Endothelial cell of umbilical vein (primary cell): ENCODE measurements around the gene PRKCB. TPM values are rescaled to one million over a fixed set of nuclear protein-coding genes. Genes with fewer than 3 reads are reported as not detected.

Source experiments
- BruUV-seq: library from RNA; stranded (reverse); fragments of 400-500 nt; replicated peaks from 2 replicates; lab custom pipeline; 2021; lab: Mats Ljungman, UMichigan
- CTCF ChIA-PET: fragments of 300-600, 350-600 bp; sonication (Branson Sonifier 250); formaldehyde crosslinking; loops from one replicate; lab custom pipeline; 2021; ENCODE audit warnings: antibody characterized with exemption, inconsistent platforms; lab: Charles Lee
- POLR2A ChIA-PET: fragments of 300-600, 350-600 bp; sonication (Branson Sonifier 250); formaldehyde crosslinking; loops from one replicate; lab custom pipeline; 2021; ENCODE audit warnings: antibody characterized with exemption, inconsistent platforms; lab: Charles Lee
- DNase-seq: peaks from one replicate; pipeline ENCODE4 v3.0.0-alpha.2; 2011; ENCODE audit warnings: low read depth, low spot score
- FAIRE-seq: peaks from 2 replicates; lab custom pipeline; 2011; peaks lifted over from hg19 to GRCh38; lab: Jason Lieb, UNC
- H2AFZ ChIP-seq: 2 replicates; pipeline ENCODE4 v1.6.0; 2012; ENCODE audit warnings: low read depth, low read length, control low read depth, inconsistent platforms
- H3K27ac ChIP-seq: 2 replicates; pipeline ENCODE4 v1.5.1; 2011; ENCODE audit warnings: low read depth, mild to moderate bottlenecking, control low read depth, low read length, moderate library complexity; ENCODE audit not compliant: insufficient read depth
- H3K27me3 ChIP-seq, 2 experiments: 2 replicates each; pipeline versions ENCODE4 v1.6.0 to v1.6.1; 2011; ENCODE audit warnings: low read length in 2 of 2, mixed read lengths in 1 of 2; ENCODE audit not compliant: control insufficient read depth in 2 of 2, insufficient read depth in 2 of 2
- H3K36me3 ChIP-seq, 2 experiments: 2 replicates in 1 of 2; 3 replicates in 1 of 2; pipeline ENCODE4 v1.5.1; 2011; ENCODE audit warnings: low read length in 2 of 2, mild to moderate bottlenecking in 1 of 2, moderate library complexity in 1 of 2; ENCODE audit not compliant: control insufficient read depth in 2 of 2, insufficient read depth in 2 of 2; ENCODE audit errors: extremely low read depth in 1 of 2
- H3K4me1 ChIP-seq: 3 replicates; pipeline ENCODE4 v1.5.1; 2011; ENCODE audit warnings: mild to moderate bottlenecking, low read length; ENCODE audit not compliant: control insufficient read depth, insufficient read depth; ENCODE audit errors: extremely low read depth
- H3K4me2 ChIP-seq: 2 replicates; pipeline ENCODE4 v1.6.1; 2011; ENCODE audit warnings: low read length, control low read depth, mixed read lengths; ENCODE audit not compliant: insufficient read depth
- H3K4me3 ChIP-seq, 3 experiments: fragments of 200-600 bp in 1 of 3; sonication (generic), shearing (Covaris generic) in 1 of 3; replicated peaks in 1 of 3; 2 replicates each; pipeline ENCODE4 v1.5.1; 2011 to 2016; ENCODE audit warnings: control low read depth in 3 of 3, low read length in 3 of 3, mild to moderate bottlenecking in 2 of 3, inconsistent platforms in 1 of 3, low read depth in 1 of 3, moderate library complexity in 1 of 3; ENCODE audit not compliant: insufficient read depth in 1 of 3
- H3K79me2 ChIP-seq: 2 replicates; pipeline ENCODE4 v1.6.0; 2012; ENCODE audit warnings: low read length, inconsistent platforms; ENCODE audit not compliant: control insufficient read depth, insufficient read depth
- H3K9ac ChIP-seq: replicated peaks from 2 replicates; pipeline ENCODE3; 2011; ENCODE audit warnings: low read length, control low read depth; ENCODE audit not compliant: insufficient read depth; ENCODE audit errors: extremely low read depth
- H3K9me1 ChIP-seq: replicated peaks from 3 replicates; pipeline ENCODE4 v1.6.0; 2011; ENCODE audit warnings: mild to moderate bottlenecking, low read length; ENCODE audit not compliant: control insufficient read depth, insufficient read depth; ENCODE audit errors: extremely low read depth
- H3K9me3 ChIP-seq: replicated peaks from 2 replicates; pipeline ENCODE4 v1.5.1; 2012; ENCODE audit warnings: low read length, inconsistent platforms; ENCODE audit not compliant: control insufficient read depth, insufficient read depth
- H4K20me1 ChIP-seq: replicated peaks from 2 replicates; pipeline ENCODE3; 2011; ENCODE audit warnings: mild to moderate bottlenecking, low read length; ENCODE audit not compliant: control insufficient read depth, insufficient read depth; ENCODE audit errors: extremely low read depth
- EZH2 ChIP-seq: IDR thresholded peaks from 2 replicates; pipeline ENCODE4 v1.6.1; 2012; ENCODE audit warnings: borderline replicate concordance, low read depth, mild to moderate bottlenecking, moderate library complexity, low read length, inconsistent platforms; ENCODE audit not compliant: severe bottlenecking
- FOS ChIP-seq: IDR thresholded peaks from 2 replicates; pipeline ENCODE4 v1.6.1; 2011; ENCODE audit warnings: mild to moderate bottlenecking, low read length, moderate library complexity, borderline replicate concordance; ENCODE audit not compliant: insufficient read depth
- GATA2 ChIP-seq: IDR thresholded peaks from 2 replicates; pipeline ENCODE4 v1.7.0; 2011; ENCODE audit warnings: low read depth, mild to moderate bottlenecking, moderate library complexity, mixed read lengths, low read length; ENCODE audit not compliant: insufficient read length, insufficient read depth
- JUN ChIP-seq: IDR thresholded peaks from 2 replicates; pipeline ENCODE4 v1.6.1; 2011; ENCODE audit warnings: borderline replicate concordance, low read depth; ENCODE audit not compliant: insufficient read length, insufficient read depth
- MYC ChIP-seq: IDR thresholded peaks from one replicate; pipeline ENCODE4 v1.6.1; 2011; ENCODE audit warnings: mild to moderate bottlenecking, low read depth, low read length
- POLR2A ChIP-seq: IDR thresholded peaks from 2 replicates; pipeline ENCODE4 v1.6.1; 2012; ENCODE audit warnings: low read depth, mild to moderate bottlenecking, control low read depth, low read length
- POLR2AphosphoS5 ChIP-seq: IDR thresholded peaks from 2 replicates; pipeline ENCODE4 v1.6.1; 2012; ENCODE audit warnings: low read depth, mild to moderate bottlenecking, control low read depth, low read length, moderate library complexity; ENCODE audit not compliant: insufficient read depth
- dilution Hi-C: fragments of 300-500 bp; cut with MboI; formaldehyde crosslinking; loops from one replicate; pipeline ENCODE4 v1.15.0; 2019; ENCODE audit warnings: low sequenced_read_pairs; ENCODE audit not compliant: extremely low pct_ligation_motif_present
- intact Hi-C: fragments of 100-400 bp; cut with micrococcal nuclease; formaldehyde crosslinking; loops from one replicate; pipeline ENCODE4 v1.10.0; 2022
- polyA plus RNA-seq, 4 experiments: library from polyadenylated mRNA; depleted of rRNA in 3 of 4; stranded (reverse) in 3 of 4; unstranded in 1 of 4; fragments of >200 nt; gene quantifications; 2 replicates each; pipeline versions ENCODE4 v1.2.1 to v1.2.3, GENCODE V29; 2011 to 2012; ENCODE audit warnings: missing spikeins in 1 of 4
- total RNA-seq: library from RNA; stranded (reverse); gene quantifications from 2 replicates; pipeline ENCODE4 v1.2.3, GENCODE V29; 2021
- TF ChIP-seq, protein P1 (sequence below): IDR thresholded peaks from 2 replicates; pipeline ENCODE4 v1.6.1; 2011; ENCODE audit not compliant: insufficient read depth, insufficient read length
- TF ChIP-seq, protein P2 (sequence below), 2 donors: IDR thresholded peaks; 1 replicate in 1 of 2; 2 replicates in 1 of 2; pipeline ENCODE4 v1.5.1; 2011; ENCODE audit warnings: low read length in 2 of 2, mild to moderate bottlenecking in 2 of 2, moderate library complexity in 2 of 2, control low read depth in 1 of 2, inconsistent platforms in 1 of 2, low read depth in 1 of 2; ENCODE audit not compliant: insufficient read depth in 1 of 2; ENCODE audit errors: extremely low read depth in 1 of 2

Gene PRKCB
- total and polyA plus RNA-seq, 2 donors (not counting 3 experiments of a cell fraction or from before 2014, with no cell fraction given), result 0.01 TPM; not detected in 1

DNA sequence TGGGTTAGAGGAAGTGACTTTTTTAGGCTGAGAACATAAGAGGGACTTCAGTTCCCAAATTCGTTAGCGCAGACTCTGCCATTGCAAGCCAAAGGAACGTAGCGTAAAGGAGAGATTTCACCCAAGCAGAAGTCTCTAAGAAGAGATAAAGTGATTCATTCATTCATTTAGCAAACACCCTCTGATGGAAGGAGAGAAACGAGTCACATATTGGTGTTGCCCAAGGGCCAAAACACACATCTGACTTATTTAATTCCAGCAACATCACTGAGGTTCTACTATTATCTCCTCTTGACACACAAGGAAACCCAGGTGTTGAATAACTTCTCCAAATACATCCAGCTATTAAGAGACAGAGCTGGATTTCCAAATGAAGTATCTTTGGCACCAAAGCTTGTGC lies 334.6 kb downstream of the PRKCB start:
- POLR2A ChIA-PET, result no interaction called here

DNA sequence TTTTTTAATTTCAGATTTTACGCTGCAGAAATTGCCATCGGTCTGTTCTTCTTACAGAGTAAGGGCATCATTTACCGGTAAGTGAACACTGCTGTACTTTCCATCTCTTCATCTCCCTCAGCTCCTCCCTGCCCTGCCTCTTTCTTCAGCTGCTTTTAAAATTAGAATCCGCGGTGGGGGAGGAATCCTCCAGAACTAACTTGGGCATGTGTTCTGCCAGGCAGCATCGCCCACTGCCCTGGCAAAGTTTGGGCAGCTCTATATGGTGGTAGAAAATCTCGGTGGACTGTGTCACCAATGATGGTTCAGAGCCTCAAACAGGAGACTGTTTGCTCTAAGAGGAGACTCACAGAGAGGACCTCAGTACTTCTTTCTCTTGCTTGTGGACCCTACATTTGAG lies 338.7 kb downstream of the PRKCB start:
- BruUV-seq, result no TSS peak
- intact Hi-C loops, result no loop called here
- H3K79me2 ChIP-seq, result no peaks in the 10 kb centered on the region
- FAIRE-seq (no peak), DNase-seq (no peak)
- no peaks in the 10 kb centered on the region for H3K4me1 ChIP-seq
- TF ChIP-seq, protein P1, sequence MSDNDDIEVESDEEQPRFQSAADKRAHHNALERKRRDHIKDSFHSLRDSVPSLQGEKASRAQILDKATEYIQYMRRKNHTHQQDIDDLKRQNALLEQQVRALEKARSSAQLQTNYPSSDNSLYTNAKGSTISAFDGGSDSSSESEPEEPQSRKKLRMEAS, result no peak
- TF ChIP-seq POLR2AphosphoS5 (no peak), GATA2 (no peak), FOS (no peak), JUN (no peak), EZH2 (no peak), MYC (no peak), POLR2A (no peak)
- TF ChIP-seq, protein P2, sequence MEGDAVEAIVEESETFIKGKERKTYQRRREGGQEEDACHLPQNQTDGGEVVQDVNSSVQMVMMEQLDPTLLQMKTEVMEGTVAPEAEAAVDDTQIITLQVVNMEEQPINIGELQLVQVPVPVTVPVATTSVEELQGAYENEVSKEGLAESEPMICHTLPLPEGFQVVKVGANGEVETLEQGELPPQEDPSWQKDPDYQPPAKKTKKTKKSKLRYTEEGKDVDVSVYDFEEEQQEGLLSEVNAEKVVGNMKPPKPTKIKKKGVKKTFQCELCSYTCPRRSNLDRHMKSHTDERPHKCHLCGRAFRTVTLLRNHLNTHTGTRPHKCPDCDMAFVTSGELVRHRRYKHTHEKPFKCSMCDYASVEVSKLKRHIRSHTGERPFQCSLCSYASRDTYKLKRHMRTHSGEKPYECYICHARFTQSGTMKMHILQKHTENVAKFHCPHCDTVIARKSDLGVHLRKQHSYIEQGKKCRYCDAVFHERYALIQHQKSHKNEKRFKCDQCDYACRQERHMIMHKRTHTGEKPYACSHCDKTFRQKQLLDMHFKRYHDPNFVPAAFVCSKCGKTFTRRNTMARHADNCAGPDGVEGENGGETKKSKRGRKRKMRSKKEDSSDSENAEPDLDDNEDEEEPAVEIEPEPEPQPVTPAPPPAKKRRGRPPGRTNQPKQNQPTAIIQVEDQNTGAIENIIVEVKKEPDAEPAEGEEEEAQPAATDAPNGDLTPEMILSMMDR (IDR thresholded peaks at IDR 0.05; ENCODE audit: extremely low read depth in 1 of 2, insufficient read depth in 1 of 2, low read depth in 1 of 2, low read length in 2 of 2), result no peak
- no peaks in the 10 kb centered on the region for H3K9me1 ChIP-seq
- H3K4me2 ChIP-seq, result no peak overlapping the region
- no peak overlapping the region for H2AFZ ChIP-seq
- no peaks in the 10 kb centered on the region for H4K20me1 ChIP-seq
- dilution Hi-C loops, result no loop called here
- H3K4me3 ChIP-seq, result no peak overlapping the region
- no peaks in the 10 kb centered on the region for H3K27me3 ChIP-seq
- ChIA-PET CTCF (interaction anchor here (1.4 kb wide), 1 partner anchor 104 kb away, joined by 3 read pairs; no protein-coding TSS in a partner anchor), POLR2A (no interaction called here)
- no peaks in the 10 kb centered on the region for H3K36me3 ChIP-seq
- H3K9ac ChIP-seq, result no peak overlapping the region
- H3K27ac ChIP-seq, result no peak overlapping the region
- no peaks in the 10 kb centered on the region for H3K9me3 ChIP-seq

More for the DNA sequence above, 334.6 kb downstream of the PRKCB start:
- Histone ChIP-seq H3K79me2 (no peaks in the 10 kb centered on the region), H3K27ac (no peak overlapping the region), H3K27me3 (no peaks in the 10 kb centered on the region), H4K20me1 (no peaks in the 10 kb centered on the region), H3K9ac (no peak overlapping the region), H2AFZ (no peak overlapping the region), H3K4me2 (no peak overlapping the region), H3K4me1 (no peaks in the 10 kb centered on the region), H3K9me3 (no peaks in the 10 kb centered on the region), H3K9me1 (no peaks in the 10 kb centered on the region), H3K36me3 (no peaks in the 10 kb centered on the region), H3K4me3 (no peak overlapping the region)
- TF ChIP-seq JUN (no peak), POLR2AphosphoS5 (no peak), GATA2 (no peak)
- no peak for FAIRE-seq
- CTCF ChIA-PET, result no interaction called here
- intact Hi-C loops, result no loop called here
- dilution Hi-C loops, result no loop called here
- no peak for DNase-seq
- BruUV-seq, result no TSS peak
